Endothelial cell of umbilical vein (primary cell): Measurements from ENCODE around the gene C16orf74. TPM values are rescaled to one million over a fixed set of nuclear protein-coding genes. Genes with fewer than 3 reads are reported as not detected.
A peak's percentile ranks its signal among the peaks of the same experiment; 100 is the strongest.

Experiments used
- BruUV-seq: library from RNA; stranded (reverse); fragments of 400-500 nt; replicated peaks from 2 replicates; lab custom pipeline; 2021; lab: Mats Ljungman, UMichigan
- CTCF ChIA-PET: fragments of 300-600, 350-600 bp; sonication (Branson Sonifier 250); formaldehyde crosslinking; loops from one replicate; lab custom pipeline; 2021; ENCODE audit warnings: antibody characterized with exemption, inconsistent platforms; lab: Charles Lee
- POLR2A ChIA-PET: fragments of 300-600, 350-600 bp; sonication (Branson Sonifier 250); formaldehyde crosslinking; loops from one replicate; lab custom pipeline; 2021; ENCODE audit warnings: antibody characterized with exemption, inconsistent platforms; lab: Charles Lee
- DNase-seq: peaks from one replicate; pipeline ENCODE4 v3.0.0-alpha.2; 2011; ENCODE audit warnings: low read depth, low spot score
- FAIRE-seq: peaks from 2 replicates; lab custom pipeline; 2011; peaks lifted over from hg19 to GRCh38; lab: Jason Lieb, UNC
- H2AFZ ChIP-seq: 2 replicates; pipeline ENCODE4 v1.6.0; 2012; ENCODE audit warnings: low read depth, low read length, control low read depth, inconsistent platforms
- H3K27ac ChIP-seq: 2 replicates; pipeline ENCODE4 v1.5.1; 2011; ENCODE audit warnings: low read depth, mild to moderate bottlenecking, control low read depth, low read length, moderate library complexity; ENCODE audit not compliant: insufficient read depth
- H3K27me3 ChIP-seq, 2 experiments: 2 replicates each; pipeline versions ENCODE4 v1.6.0 to v1.6.1; 2011; ENCODE audit warnings: low read length in 2 of 2, mixed read lengths in 1 of 2; ENCODE audit not compliant: control insufficient read depth in 2 of 2, insufficient read depth in 2 of 2
- H3K36me3 ChIP-seq, 2 experiments: 2 replicates in 1 of 2; 3 replicates in 1 of 2; pipeline ENCODE4 v1.5.1; 2011; ENCODE audit warnings: low read length in 2 of 2, mild to moderate bottlenecking in 1 of 2, moderate library complexity in 1 of 2; ENCODE audit not compliant: control insufficient read depth in 2 of 2, insufficient read depth in 2 of 2; ENCODE audit errors: extremely low read depth in 1 of 2
- H3K4me1 ChIP-seq: 3 replicates; pipeline ENCODE4 v1.5.1; 2011; ENCODE audit warnings: mild to moderate bottlenecking, low read length; ENCODE audit not compliant: control insufficient read depth, insufficient read depth; ENCODE audit errors: extremely low read depth
- H3K4me2 ChIP-seq: 2 replicates; pipeline ENCODE4 v1.6.1; 2011; ENCODE audit warnings: low read length, control low read depth, mixed read lengths; ENCODE audit not compliant: insufficient read depth
- H3K4me3 ChIP-seq, 3 experiments: fragments of 200-600 bp in 1 of 3; sonication (generic), shearing (Covaris generic) in 1 of 3; replicated peaks in 1 of 3; 2 replicates each; pipeline ENCODE4 v1.5.1; 2011 to 2016; ENCODE audit warnings: control low read depth in 3 of 3, low read length in 3 of 3, mild to moderate bottlenecking in 2 of 3, inconsistent platforms in 1 of 3, low read depth in 1 of 3, moderate library complexity in 1 of 3; ENCODE audit not compliant: insufficient read depth in 1 of 3
- H3K79me2 ChIP-seq: 2 replicates; pipeline ENCODE4 v1.6.0; 2012; ENCODE audit warnings: low read length, inconsistent platforms; ENCODE audit not compliant: control insufficient read depth, insufficient read depth
- H3K9ac ChIP-seq: replicated peaks from 2 replicates; pipeline ENCODE3; 2011; ENCODE audit warnings: low read length, control low read depth; ENCODE audit not compliant: insufficient read depth; ENCODE audit errors: extremely low read depth
- H3K9me1 ChIP-seq: replicated peaks from 3 replicates; pipeline ENCODE4 v1.6.0; 2011; ENCODE audit warnings: mild to moderate bottlenecking, low read length; ENCODE audit not compliant: control insufficient read depth, insufficient read depth; ENCODE audit errors: extremely low read depth
- H3K9me3 ChIP-seq: replicated peaks from 2 replicates; pipeline ENCODE4 v1.5.1; 2012; ENCODE audit warnings: low read length, inconsistent platforms; ENCODE audit not compliant: control insufficient read depth, insufficient read depth
- H4K20me1 ChIP-seq: replicated peaks from 2 replicates; pipeline ENCODE3; 2011; ENCODE audit warnings: mild to moderate bottlenecking, low read length; ENCODE audit not compliant: control insufficient read depth, insufficient read depth; ENCODE audit errors: extremely low read depth
- EZH2 ChIP-seq: IDR thresholded peaks from 2 replicates; pipeline ENCODE4 v1.6.1; 2012; ENCODE audit warnings: borderline replicate concordance, low read depth, mild to moderate bottlenecking, moderate library complexity, low read length, inconsistent platforms; ENCODE audit not compliant: severe bottlenecking
- GATA2 ChIP-seq: IDR thresholded peaks from 2 replicates; pipeline ENCODE4 v1.7.0; 2011; ENCODE audit warnings: low read depth, mild to moderate bottlenecking, moderate library complexity, mixed read lengths, low read length; ENCODE audit not compliant: insufficient read length, insufficient read depth
- JUN ChIP-seq: IDR thresholded peaks from 2 replicates; pipeline ENCODE4 v1.6.1; 2011; ENCODE audit warnings: borderline replicate concordance, low read depth; ENCODE audit not compliant: insufficient read length, insufficient read depth
- MYC ChIP-seq: IDR thresholded peaks from one replicate; pipeline ENCODE4 v1.6.1; 2011; ENCODE audit warnings: mild to moderate bottlenecking, low read depth, low read length
- POLR2A ChIP-seq: IDR thresholded peaks from 2 replicates; pipeline ENCODE4 v1.6.1; 2012; ENCODE audit warnings: low read depth, mild to moderate bottlenecking, control low read depth, low read length
- POLR2AphosphoS5 ChIP-seq: IDR thresholded peaks from 2 replicates; pipeline ENCODE4 v1.6.1; 2012; ENCODE audit warnings: low read depth, mild to moderate bottlenecking, control low read depth, low read length, moderate library complexity; ENCODE audit not compliant: insufficient read depth
- dilution Hi-C: fragments of 300-500 bp; cut with MboI; formaldehyde crosslinking; loops from one replicate; pipeline ENCODE4 v1.15.0; 2019; ENCODE audit warnings: low sequenced_read_pairs; ENCODE audit not compliant: extremely low pct_ligation_motif_present
- intact Hi-C: fragments of 100-400 bp; cut with micrococcal nuclease; formaldehyde crosslinking; loops from one replicate; pipeline ENCODE4 v1.10.0; 2022
- polyA plus RNA-seq, 4 experiments: library from polyadenylated mRNA; depleted of rRNA in 3 of 4; stranded (reverse) in 3 of 4; unstranded in 1 of 4; fragments of >200 nt; gene quantifications; 2 replicates each; pipeline versions ENCODE4 v1.2.1 to v1.2.3, GENCODE V29; 2011 to 2012; ENCODE audit warnings: missing spikeins in 1 of 4
- total RNA-seq: library from RNA; stranded (reverse); gene quantifications from 2 replicates; pipeline ENCODE4 v1.2.3, GENCODE V29; 2021
- TF ChIP-seq, protein P1 (sequence below): IDR thresholded peaks from 2 replicates; pipeline ENCODE4 v1.6.1; 2011; ENCODE audit not compliant: insufficient read depth, insufficient read length
- TF ChIP-seq, protein P2 (sequence below), 2 donors: IDR thresholded peaks; 1 replicate in 1 of 2; 2 replicates in 1 of 2; pipeline ENCODE4 v1.5.1; 2011; ENCODE audit warnings: low read length in 2 of 2, mild to moderate bottlenecking in 2 of 2, moderate library complexity in 2 of 2, control low read depth in 1 of 2, inconsistent platforms in 1 of 2, low read depth in 1 of 2; ENCODE audit not compliant: insufficient read depth in 1 of 2; ENCODE audit errors: extremely low read depth in 1 of 2

Gene C16orf74
- total and polyA plus RNA-seq, 2 donors (not counting 3 experiments of a cell fraction or from before 2014, with no cell fraction given): 12.1 to 38.7 TPM

DNA sequence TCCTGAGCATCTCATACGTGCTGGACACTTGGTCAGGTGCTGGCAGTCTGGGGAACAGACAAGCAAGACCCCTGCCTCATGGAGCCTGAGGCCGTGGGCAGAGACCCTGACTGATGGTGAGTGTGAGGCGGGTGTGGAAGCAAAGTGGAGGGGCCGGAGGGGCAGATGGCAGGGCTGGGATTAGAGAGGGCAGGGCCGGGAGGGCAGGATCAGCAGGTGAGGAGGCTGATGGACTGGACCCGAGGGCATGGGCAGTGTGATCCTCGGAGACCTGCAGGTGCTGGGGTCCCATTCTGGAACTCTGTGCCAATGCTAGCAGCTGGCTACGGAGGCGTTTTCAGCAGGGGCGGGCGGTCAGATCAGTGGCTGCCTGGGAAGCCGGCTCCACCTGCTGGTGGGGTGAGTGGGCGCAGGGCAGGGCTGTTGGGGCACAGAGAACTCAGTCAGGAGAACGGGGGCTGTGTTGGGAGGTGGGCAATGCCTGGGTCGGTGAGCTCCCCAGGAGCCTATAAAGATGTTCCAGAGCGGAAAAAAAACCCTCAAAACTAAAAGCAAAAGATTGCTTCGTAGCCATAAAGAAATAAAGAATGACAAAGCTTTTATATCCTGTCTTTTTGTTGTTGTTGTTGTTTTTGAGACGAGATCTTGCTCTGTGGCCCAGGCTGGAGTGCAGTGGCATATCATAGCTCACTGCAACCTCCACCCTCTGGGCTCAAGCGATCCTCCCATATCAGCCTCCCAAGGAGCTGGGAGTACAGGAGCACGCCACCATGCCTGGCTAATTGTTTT lies 8.9 kb upstream of the C16orf74 start:
- intact Hi-C loops: no loop called here
- CTCF ChIA-PET: interaction anchor here (0.7 to 2.2 kb wide), 6 partner anchors 8 to 100 kb away, joined by 3 to 14 read pairs (median 4); no protein-coding TSS in a partner anchor

DNA sequence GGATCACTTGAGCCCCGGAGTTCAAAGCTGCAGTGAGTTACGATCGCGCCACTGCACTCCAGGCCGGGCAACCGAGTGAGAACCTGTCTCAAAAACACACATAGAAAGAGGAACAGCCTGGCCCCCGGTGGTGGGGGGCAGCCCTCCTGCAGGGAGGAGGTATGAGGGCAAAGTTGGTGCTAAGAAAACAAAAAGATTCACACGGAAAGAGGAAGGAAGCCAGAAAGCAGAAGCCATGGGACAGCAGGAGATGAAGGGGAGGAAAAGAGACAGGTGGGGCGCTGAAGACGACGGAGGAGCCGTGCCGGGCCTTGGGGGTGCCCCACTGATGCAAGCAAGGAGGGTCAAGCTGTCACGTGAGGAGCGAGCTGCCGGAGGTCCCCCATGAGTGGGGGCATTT lies 8.2 kb upstream of the C16orf74 start:
- Histone ChIP-seq H3K36me3 (no peaks in the 10 kb centered on the region), H3K9ac (no peak overlapping the region), H4K20me1 (no peaks in the 10 kb centered on the region), H3K4me1 (no peaks in the 10 kb centered on the region), H3K27me3 (no peaks in the 10 kb centered on the region), H3K4me3 (no peak overlapping the region), H3K9me3 (no peaks in the 10 kb centered on the region), H2AFZ (no peak overlapping the region), H3K4me2 (no peak overlapping the region), H3K79me2 (no peaks in the 10 kb centered on the region), H3K27ac (no peak overlapping the region), H3K9me1 (no peaks in the 10 kb centered on the region)
- dilution Hi-C loops: no loop called here
- TF ChIP-seq, protein P1, sequence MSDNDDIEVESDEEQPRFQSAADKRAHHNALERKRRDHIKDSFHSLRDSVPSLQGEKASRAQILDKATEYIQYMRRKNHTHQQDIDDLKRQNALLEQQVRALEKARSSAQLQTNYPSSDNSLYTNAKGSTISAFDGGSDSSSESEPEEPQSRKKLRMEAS: no peak
- TF ChIP-seq JUN: no peak
- TF ChIP-seq EZH2: no peak
- no peak for TF ChIP-seq GATA2
- no peak for TF ChIP-seq MYC
- no peak for TF ChIP-seq POLR2AphosphoS5
- no TSS peak for BruUV-seq
- no peak for FAIRE-seq
- DNase-seq: no peak
- POLR2A ChIA-PET: no interaction called here
- intact Hi-C loops: no loop called here
- CTCF ChIA-PET: interaction anchor here (1.0 to 1.8 kb wide), 3 partner anchors 9 to 83 kb away, joined by 3 to 7 read pairs (median 3); no protein-coding TSS in a partner anchor

More for the DNA sequence above, 8.9 kb upstream of the C16orf74 start:
- no TSS peak for BruUV-seq
- H3K9me1 ChIP-seq: no peaks in the 10 kb centered on the region
- DNase-seq: no peak
- no peaks in the 10 kb centered on the region for H4K20me1 ChIP-seq
- FAIRE-seq: no peak
- H3K9me3 ChIP-seq: no peaks in the 10 kb centered on the region
- H3K36me3 ChIP-seq: no peaks in the 10 kb centered on the region
- TF ChIP-seq, protein P2, sequence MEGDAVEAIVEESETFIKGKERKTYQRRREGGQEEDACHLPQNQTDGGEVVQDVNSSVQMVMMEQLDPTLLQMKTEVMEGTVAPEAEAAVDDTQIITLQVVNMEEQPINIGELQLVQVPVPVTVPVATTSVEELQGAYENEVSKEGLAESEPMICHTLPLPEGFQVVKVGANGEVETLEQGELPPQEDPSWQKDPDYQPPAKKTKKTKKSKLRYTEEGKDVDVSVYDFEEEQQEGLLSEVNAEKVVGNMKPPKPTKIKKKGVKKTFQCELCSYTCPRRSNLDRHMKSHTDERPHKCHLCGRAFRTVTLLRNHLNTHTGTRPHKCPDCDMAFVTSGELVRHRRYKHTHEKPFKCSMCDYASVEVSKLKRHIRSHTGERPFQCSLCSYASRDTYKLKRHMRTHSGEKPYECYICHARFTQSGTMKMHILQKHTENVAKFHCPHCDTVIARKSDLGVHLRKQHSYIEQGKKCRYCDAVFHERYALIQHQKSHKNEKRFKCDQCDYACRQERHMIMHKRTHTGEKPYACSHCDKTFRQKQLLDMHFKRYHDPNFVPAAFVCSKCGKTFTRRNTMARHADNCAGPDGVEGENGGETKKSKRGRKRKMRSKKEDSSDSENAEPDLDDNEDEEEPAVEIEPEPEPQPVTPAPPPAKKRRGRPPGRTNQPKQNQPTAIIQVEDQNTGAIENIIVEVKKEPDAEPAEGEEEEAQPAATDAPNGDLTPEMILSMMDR (IDR thresholded peaks at IDR 0.05; ENCODE audit: extremely low read depth in 1 of 2, insufficient read depth in 1 of 2, low read depth in 1 of 2, low read length in 2 of 2): peak; percentile 47 to 54
- TF ChIP-seq POLR2A: no peak
- TF ChIP-seq POLR2AphosphoS5: no peak
- dilution Hi-C loops: no loop called here
- no peak overlapping the region for H3K27ac ChIP-seq
- no peak overlapping the region for H3K4me2 ChIP-seq
- H3K9ac ChIP-seq: no peak overlapping the region
- H3K27me3 ChIP-seq: no peaks in the 10 kb centered on the region
- no peak overlapping the region for H2AFZ ChIP-seq
- H3K79me2 ChIP-seq: no peaks in the 10 kb centered on the region
- POLR2A ChIA-PET: no interaction called here
- no peaks in the 10 kb centered on the region for H3K4me1 ChIP-seq
- H3K4me3 ChIP-seq: no peak overlapping the region
